ENCODE measurements around the gene SDF4. TPM values are rescaled to one million over a fixed set of nuclear protein-coding genes. Genes with fewer than 3 reads are reported as not detected.

SDF4 gene
- total RNA-seq, 4 donors from 2014 or later, result 29.7 to 105 (median 50.3) TPM

DNA sequence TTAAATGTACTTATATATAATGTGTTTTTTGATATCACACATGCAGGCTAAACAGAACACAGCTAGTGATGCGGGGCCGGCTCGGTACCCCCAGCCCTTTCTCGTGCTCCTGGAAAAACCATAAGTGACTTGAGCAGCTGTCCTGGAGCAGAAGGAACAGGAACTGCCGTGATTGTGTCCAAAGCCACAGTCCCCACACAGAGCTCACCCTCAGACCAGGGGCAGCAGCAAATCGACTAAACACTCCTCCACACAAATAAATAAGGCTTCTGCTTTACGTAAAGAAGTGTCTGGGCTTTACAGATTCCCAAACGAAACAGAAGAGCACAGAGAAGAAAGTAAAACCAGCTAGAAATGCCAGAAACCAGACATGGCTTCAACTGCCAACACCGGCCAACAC is 32.2 kb upstream of the SDF4 start:
- no peak overlapping the region for H3K4me3 ChIP-seq

DNA sequence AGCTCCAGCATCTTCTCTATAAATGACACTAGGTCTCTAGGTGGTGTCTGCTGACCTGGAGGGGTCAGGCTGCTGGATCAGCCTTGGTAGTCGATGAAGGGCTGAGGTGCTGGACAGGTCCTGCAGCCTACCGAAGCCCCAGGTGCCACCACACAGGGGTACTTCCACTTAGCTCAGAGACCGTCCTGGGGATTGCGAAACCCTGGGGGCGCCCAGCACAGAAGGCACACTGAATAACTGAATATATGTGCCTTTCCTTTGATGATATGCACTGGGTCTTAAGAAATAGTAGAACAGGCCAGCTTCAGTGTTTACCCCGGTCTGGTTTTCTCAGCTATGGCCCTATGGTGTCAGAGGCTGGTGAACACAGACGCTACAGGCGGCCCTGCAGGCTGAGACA is 31.0 kb upstream of the SDF4 start:
- H3K4me3 ChIP-seq, result no peak overlapping the region
- H3K27ac ChIP-seq, result no peak overlapping the region
- no peaks in the 10 kb centered on the region for H3K36me3 ChIP-seq
- intact Hi-C loops (cut with DNase I; ENCODE audit: low total_unique reads), result no loop called here
- no peaks in the 10 kb centered on the region for H3K27me3 ChIP-seq
- no peaks in the 10 kb centered on the region for H3K9me3 ChIP-seq
- no peaks in the 10 kb centered on the region for H3K4me1 ChIP-seq
- TF ChIP-seq POLR2A (IDR thresholded peaks at IDR 0.05), result no peak
- TF ChIP-seq, protein P1, sequence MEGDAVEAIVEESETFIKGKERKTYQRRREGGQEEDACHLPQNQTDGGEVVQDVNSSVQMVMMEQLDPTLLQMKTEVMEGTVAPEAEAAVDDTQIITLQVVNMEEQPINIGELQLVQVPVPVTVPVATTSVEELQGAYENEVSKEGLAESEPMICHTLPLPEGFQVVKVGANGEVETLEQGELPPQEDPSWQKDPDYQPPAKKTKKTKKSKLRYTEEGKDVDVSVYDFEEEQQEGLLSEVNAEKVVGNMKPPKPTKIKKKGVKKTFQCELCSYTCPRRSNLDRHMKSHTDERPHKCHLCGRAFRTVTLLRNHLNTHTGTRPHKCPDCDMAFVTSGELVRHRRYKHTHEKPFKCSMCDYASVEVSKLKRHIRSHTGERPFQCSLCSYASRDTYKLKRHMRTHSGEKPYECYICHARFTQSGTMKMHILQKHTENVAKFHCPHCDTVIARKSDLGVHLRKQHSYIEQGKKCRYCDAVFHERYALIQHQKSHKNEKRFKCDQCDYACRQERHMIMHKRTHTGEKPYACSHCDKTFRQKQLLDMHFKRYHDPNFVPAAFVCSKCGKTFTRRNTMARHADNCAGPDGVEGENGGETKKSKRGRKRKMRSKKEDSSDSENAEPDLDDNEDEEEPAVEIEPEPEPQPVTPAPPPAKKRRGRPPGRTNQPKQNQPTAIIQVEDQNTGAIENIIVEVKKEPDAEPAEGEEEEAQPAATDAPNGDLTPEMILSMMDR (IDR thresholded peaks at IDR 0.05), result no peak
- no peak for DNase-seq

More for the DNA sequence above, 32.2 kb upstream of the SDF4 start:
- no peaks in the 10 kb centered on the region for H3K9me3 ChIP-seq
- intact Hi-C loops (cut with DNase I; ENCODE audit: low total_unique reads), result no loop called here
- DNase-seq, result no peak
- H3K27me3 ChIP-seq, result no peaks in the 10 kb centered on the region
- no peaks in the 10 kb centered on the region for H3K4me1 ChIP-seq
- H3K27ac ChIP-seq, result no peak overlapping the region
- no peaks in the 10 kb centered on the region for H3K36me3 ChIP-seq
- no peak for TF ChIP-seq POLR2A (IDR thresholded peaks at IDR 0.05)
- TF ChIP-seq, protein P1 (IDR thresholded peaks at IDR 0.05), result no peak

DNA sequence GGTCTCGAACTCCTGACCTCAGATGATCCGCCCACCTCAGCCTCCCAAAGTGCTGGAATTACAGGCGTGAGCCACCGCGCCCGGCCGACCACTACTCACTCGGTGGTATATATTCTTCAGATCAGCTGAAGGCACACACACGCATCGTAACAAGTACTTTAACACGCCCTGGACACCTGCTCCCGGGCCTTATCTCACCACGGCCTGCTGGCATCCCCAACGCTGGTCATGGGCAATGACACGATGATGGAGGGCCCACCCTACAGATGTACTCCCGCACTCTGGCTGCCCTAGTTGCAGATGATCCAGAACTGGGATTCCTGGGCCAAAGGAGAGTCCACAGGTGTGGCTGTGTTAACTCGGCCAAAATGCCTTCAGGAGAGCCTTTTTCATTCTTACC is 30.3 kb upstream of the SDF4 start:
- Histone ChIP-seq H3K4me1 (no peaks in the 10 kb centered on the region), H3K36me3 (no peaks in the 10 kb centered on the region), H3K27me3 (no peaks in the 10 kb centered on the region), H3K4me3 (no peak overlapping the region), H3K9me3 (no peaks in the 10 kb centered on the region), H3K27ac (no peak overlapping the region)
- intact Hi-C loops (cut with DNase I; ENCODE audit: low total_unique reads), result no loop called here
- TF ChIP-seq, protein P1 (IDR thresholded peaks at IDR 0.05), result no peak
- no peak for TF ChIP-seq POLR2A (IDR thresholded peaks at IDR 0.05)
- DNase-seq, result no peak

DNA sequence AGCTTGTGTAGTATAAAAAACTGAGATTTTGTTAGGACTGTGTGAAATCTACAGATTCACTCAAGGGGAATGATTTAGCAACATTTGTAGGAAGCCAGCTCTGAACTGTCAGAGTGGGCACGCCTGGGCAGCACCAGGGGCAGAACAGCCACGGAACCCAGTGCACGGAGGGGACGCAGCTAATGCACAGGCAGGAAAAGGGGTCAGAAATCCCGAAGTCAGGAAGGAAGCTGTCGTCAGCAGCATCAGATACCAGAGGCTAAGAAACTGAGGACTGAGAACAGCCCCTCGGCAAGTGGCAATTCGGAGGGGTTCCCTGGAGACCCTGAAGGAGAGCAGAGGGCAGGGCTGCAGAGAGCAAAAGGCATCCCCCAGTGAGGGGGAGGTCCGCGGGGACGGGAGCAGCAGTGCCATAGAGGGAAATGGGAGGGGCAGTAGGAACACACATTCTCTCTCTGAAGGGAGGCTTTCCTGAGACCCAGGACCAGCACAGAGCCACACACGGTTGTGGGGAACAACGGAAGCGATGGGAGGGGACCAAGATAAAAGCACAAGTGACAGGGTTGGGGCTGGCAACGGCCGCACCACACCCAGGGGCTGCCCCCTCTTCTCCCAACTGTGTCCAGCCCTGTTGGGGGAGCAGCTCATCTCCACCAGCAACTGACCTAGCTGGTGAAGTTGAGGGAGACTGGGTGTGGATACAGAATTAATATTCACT is 29.2 kb upstream of the SDF4 start:
- Histone ChIP-seq H3K4me3 (no peak overlapping the region), H3K36me3 (no peaks in the 10 kb centered on the region), H3K9me3 (no peaks in the 10 kb centered on the region), H3K4me1 (no peaks in the 10 kb centered on the region), H3K27ac (no peak overlapping the region), H3K27me3 (no peaks in the 10 kb centered on the region)
- intact Hi-C loops (cut with DNase I; ENCODE audit: low total_unique reads), result no loop called here
- no peak for DNase-seq
- no peak for TF ChIP-seq POLR2A (IDR thresholded peaks at IDR 0.05)
- TF ChIP-seq, protein P1 (IDR thresholded peaks at IDR 0.05), result no peak

DNA sequence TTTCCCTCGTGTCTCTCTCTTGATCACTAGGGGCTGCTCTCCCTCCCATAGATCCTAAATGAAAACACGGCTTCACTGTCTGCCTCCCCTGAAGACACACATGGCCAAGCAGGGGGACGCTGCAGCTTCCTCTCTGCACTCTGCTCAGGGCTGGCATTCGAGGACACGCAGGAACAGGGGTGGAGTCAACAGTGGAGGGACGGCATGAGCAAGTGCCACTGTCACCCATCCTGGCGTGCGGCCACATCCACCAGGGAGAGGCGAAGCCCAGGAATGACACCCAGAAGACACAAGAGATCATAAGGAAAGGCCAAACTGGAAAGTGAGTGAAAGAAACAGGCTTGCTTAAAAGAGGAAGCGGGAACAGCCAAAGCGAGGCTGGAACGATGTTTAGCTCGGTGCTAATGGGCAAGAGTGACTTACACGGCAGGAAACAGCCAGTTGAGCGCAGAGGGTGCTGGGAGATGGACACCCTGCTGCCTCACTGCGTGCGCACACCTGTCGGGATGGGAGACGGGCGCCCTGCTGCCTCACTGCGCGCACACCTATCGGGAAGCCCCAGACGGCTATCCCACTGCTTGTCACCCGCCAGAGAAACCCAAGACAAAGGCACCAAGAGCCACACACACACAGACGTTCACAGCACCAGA is 28.3 kb upstream of the SDF4 start:
- H3K27ac ChIP-seq, result no peak overlapping the region
- no peaks in the 10 kb centered on the region for H3K9me3 ChIP-seq
- no peak overlapping the region for H3K4me3 ChIP-seq
- H3K27me3 ChIP-seq, result no peaks in the 10 kb centered on the region
- intact Hi-C loops (cut with DNase I; ENCODE audit: low total_unique reads), result no loop called here
- TF ChIP-seq POLR2A (IDR thresholded peaks at IDR 0.05), result no peak
- H3K4me1 ChIP-seq, result no peaks in the 10 kb centered on the region
- DNase-seq, result no peak
- no peaks in the 10 kb centered on the region for H3K36me3 ChIP-seq
